Activated B cell treated with CpG ODN at 0.5 μM for 24 hours (primary cell): ENCODE results near the gene HINFP. TPM values are rescaled to one million over a fixed set of nuclear protein-coding genes. Genes with fewer than 3 reads are reported as not detected.
A peak's percentile ranks its signal among the peaks of the same experiment; 100 is the strongest.

ENCODE experiments used
- ATAC-seq: fragments of 200-7000 bp; cut with Tn5 transposase; one replicate; pipeline ENCODE4 v1.10.0; 2021; ENCODE audit warnings: low read depth, mild to moderate bottlenecking, moderate library complexity
- CTCF ChIA-PET: fragments of 350-600 bp; sonication (Branson Sonifier 250); formaldehyde crosslinking; loops from one replicate; lab custom pipeline; 2021; ENCODE audit warnings: antibody characterized with exemption; lab: Charles Lee
- POLR2A ChIA-PET: fragments of 350-600 bp; sonication (Branson Sonifier 250); formaldehyde crosslinking; loops from one replicate; lab custom pipeline; 2021; ENCODE audit warnings: antibody characterized with exemption; lab: Charles Lee
- DNase-seq: peaks from one replicate; pipeline ENCODE4 v3.0.0; 2022
- H3K27ac Mint-ChIP-seq: one replicate; pipeline ENCODE4 v1.8.0; 2020; ENCODE audit warnings: mixed read lengths
- H3K27me3 Mint-ChIP-seq: one replicate; pipeline ENCODE4 v1.8.0; 2021; ENCODE audit warnings: mixed read lengths
- H3K36me3 Mint-ChIP-seq: one replicate; pipeline ENCODE4 v1.8.0; 2021; ENCODE audit warnings: low read depth, mixed read lengths
- H3K4me1 Mint-ChIP-seq: one replicate; pipeline ENCODE4 v1.8.0; 2021; ENCODE audit warnings: mixed read lengths
- H3K4me3 Mint-ChIP-seq: one replicate; pipeline ENCODE4 v1.8.0; 2020; ENCODE audit warnings: mild to moderate bottlenecking, mixed read lengths
- H3K9me3 Mint-ChIP-seq: one replicate; pipeline ENCODE4 v1.8.0; 2020; ENCODE audit warnings: mixed read lengths
- intact Hi-C: fragments of 100-400 bp; cut with micrococcal nuclease; formaldehyde crosslinking; loops from one replicate; pipeline ENCODE4 v1.15.1; 2024
- total RNA-seq: library from RNA; stranded (reverse); gene quantifications from 2 replicates; pipeline ENCODE4 v1.2.3, GENCODE V29; 2022
- TF ChIP-seq, protein P1 (sequence below): fragments of 200-600 bp; IDR thresholded peaks from one replicate; pipeline ENCODE4 v1.8.0; 2022; ENCODE audit warnings: antibody characterized with exemption, mild to moderate bottlenecking

HINFP gene
- total RNA-seq, 1 donor from 2014 or later: 62.6 TPM

DNA sequence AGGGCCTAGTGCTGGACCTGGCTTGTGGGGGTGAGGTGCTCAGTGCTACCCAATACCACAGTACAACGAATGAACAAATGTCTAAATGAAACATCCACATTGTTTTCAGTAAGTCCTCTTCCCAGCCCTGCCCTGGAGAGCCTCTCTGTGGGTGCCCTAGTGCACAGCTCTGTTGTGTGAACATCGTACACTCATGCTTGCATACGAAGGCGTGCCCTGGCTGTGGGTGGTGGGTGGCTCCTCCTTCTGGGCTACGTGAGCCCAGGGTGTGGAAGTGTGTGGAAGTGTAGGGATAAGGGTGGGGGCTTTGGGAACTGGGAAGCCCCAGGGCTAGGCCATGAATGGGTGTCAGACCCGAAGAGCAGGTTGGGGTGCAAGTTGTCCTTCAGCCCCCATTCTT is 46.6 kb downstream of the HINFP start:
- ATAC-seq (no peak), DNase-seq (no peak)
- intact Hi-C loops: loop anchor here (1.0 to 2.0 kb wide), 4 partner anchors 17 to 155 kb away; partner anchors contain the start of gene NHERF4
- Mint-ChIP-seq H3K4me3 (peak overlapping the region; percentile 86), H3K27ac (no peak overlapping the region), H3K27me3 (no peaks in the 10 kb centered on the region), H3K9me3 (no peaks in the 10 kb centered on the region), H3K36me3 (no peaks in the 10 kb centered on the region), H3K4me1 (peaks cover 5% of the 10 kb centered on the region)
- CTCF ChIA-PET: interaction anchor here (1.1 kb wide), 1 partner anchor 32 kb away, joined by 3 read pairs; no protein-coding TSS in a partner anchor
- TF ChIP-seq, protein P1, sequence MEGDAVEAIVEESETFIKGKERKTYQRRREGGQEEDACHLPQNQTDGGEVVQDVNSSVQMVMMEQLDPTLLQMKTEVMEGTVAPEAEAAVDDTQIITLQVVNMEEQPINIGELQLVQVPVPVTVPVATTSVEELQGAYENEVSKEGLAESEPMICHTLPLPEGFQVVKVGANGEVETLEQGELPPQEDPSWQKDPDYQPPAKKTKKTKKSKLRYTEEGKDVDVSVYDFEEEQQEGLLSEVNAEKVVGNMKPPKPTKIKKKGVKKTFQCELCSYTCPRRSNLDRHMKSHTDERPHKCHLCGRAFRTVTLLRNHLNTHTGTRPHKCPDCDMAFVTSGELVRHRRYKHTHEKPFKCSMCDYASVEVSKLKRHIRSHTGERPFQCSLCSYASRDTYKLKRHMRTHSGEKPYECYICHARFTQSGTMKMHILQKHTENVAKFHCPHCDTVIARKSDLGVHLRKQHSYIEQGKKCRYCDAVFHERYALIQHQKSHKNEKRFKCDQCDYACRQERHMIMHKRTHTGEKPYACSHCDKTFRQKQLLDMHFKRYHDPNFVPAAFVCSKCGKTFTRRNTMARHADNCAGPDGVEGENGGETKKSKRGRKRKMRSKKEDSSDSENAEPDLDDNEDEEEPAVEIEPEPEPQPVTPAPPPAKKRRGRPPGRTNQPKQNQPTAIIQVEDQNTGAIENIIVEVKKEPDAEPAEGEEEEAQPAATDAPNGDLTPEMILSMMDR: no peak
- POLR2A ChIA-PET: no interaction called here

DNA sequence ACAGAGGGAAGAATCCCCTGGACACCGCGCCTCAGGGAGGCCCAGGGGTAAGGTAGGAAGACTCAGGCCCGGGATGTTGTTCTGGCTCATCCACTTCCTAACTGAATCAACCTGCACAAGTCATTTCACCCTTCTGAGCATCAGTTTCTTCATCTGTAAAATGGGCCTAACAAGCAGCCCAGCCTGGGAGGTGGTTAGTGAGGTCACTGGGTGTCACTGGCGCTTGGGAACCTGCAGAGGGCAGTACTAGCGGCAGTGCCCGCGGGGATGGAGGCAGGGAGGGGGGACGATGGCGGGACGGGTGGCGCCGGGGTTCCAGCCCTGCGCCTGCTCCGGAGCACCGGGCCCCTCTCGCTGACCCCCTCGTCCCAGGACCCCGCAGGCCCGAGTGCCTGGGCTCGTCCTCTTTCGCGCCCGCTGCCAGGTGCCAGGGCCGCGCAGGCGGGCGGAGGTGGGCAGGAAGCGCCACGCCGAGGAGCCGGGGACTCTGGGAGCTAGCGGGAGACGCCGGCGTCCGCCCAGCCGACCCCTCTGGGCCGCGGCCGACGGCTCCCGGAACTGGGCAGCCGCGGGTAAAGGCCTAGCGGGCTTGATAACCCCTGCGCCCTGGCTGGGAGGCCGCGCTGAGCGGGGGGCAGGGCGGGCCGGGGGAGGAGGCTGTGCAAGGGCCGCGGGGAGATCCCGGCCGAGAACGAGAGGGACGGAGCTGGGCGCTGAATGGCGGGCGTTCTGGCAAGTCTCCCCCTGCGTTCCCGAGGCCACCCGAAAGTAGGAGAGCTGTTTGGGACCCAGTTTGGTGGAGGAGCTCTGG is 47.3 kb downstream of the HINFP start, which contains the start of gene NLRX1:
TSS of gene NLRX1 (plus strand) at position 255 of the 811 bp plus-strand sequence. CDS start 2,679 bp downstream, outside the sequence.
- H3K9me3 Mint-ChIP-seq: no peaks in the 10 kb centered on the region
- no peaks in the 10 kb centered on the region for H3K27me3 Mint-ChIP-seq
- H3K4me1 Mint-ChIP-seq: peaks cover 5% of the 10 kb centered on the region
- H3K36me3 Mint-ChIP-seq: no peaks in the 10 kb centered on the region
- POLR2A ChIA-PET: interaction anchor here (0.5 to 1.6 kb wide), 15 partner anchors 8 to 166 kb away, joined by 3 to 12 read pairs (median 5); partner anchors contain the start of genes C2CD2L, CBL, HINFP and RNF26
- intact Hi-C loops: loop anchor here (1.0 to 2.0 kb wide), 6 partner anchors 16 to 155 kb away; partner anchors contain the start of genes HINFP and NHERF4
- H3K4me3 Mint-ChIP-seq: peak within 1 kb of the TSS; percentile 86
- CTCF ChIA-PET: interaction anchor here (0.6 to 1.5 kb wide), 12 partner anchors 14 to 155 kb away, joined by 3 to 23 read pairs (median 4); partner anchors contain the start of genes CBL, HINFP and VPS11
- DNase-seq (peak; percentile 74), ATAC-seq (peak; percentile 97)
- TF ChIP-seq, protein P1: peak; percentile 69
- H3K27ac Mint-ChIP-seq: peak within 1 kb of the TSS; percentile 50

DNA sequence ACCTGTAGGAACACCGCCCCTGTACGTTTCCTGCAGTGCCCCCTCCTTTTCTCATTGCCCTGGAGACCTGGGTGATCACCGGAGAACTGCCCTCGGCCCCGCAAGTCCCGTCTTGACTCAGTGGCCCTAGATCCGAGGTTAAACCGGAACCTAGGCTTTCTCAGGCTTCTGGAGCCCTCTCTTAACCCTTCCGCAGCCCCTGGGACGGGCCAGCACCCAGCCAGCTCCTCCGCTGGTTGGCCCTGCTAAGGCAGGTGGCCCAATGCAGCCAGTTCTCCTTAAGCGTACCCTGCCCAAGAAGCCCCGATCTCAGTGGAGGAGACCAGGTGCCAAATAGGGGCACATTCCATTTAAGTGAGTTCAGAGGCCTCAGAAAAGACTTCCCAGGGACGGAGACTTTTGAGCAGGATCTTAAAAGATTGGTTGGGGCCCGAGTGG is 47.9 kb downstream of the HINFP start:
- Mint-ChIP-seq H3K9me3 (no peaks in the 10 kb centered on the region), H3K4me3 (peak overlapping the region; percentile 86), H3K27me3 (no peaks in the 10 kb centered on the region), H3K27ac (peak overlapping the region; percentile 50), H3K4me1 (peaks cover 5% of the 10 kb centered on the region), H3K36me3 (peaks cover 2% of the 10 kb centered on the region)
- intact Hi-C loops: loop anchor here (1.0 to 2.0 kb wide), 3 partner anchors 16 to 75 kb away; partner anchors contain the start of genes HINFP and NHERF4
- CTCF ChIA-PET: interaction anchor here (0.6 to 1.5 kb wide), 11 partner anchors 15 to 154 kb away, joined by 3 to 23 read pairs (median 4); partner anchors contain the start of genes CBL, HINFP and VPS11
- TF ChIP-seq, protein P1: no peak
- ATAC-seq (peak; percentile 36), DNase-seq (no peak)
- POLR2A ChIA-PET: interaction anchor here (0.5 to 1.6 kb wide), 16 partner anchors 9 to 165 kb away, joined by 3 to 12 read pairs (median 4); partner anchors contain the start of genes C2CD2L, CBL, HINFP and RNF26

DNA sequence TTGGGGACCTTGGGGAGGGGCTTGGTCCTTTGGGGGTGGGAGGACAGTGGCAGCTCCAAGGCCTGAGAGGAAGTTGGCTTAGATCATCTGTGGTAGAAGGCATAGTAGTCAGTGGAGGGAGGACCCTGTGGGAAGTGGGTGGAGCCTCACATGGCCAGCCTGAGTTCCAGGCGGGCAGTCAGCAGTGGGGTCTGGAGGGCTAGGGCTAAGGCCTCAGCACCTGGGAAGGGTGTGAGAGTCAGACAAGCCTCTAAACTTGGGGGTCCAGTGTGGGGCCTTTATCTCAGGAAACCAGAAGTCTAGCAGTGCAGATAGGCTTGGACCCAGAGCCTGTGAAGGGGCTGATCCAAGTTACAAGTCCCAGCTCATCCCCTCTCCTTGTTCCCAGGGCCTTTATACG is 51.1 kb downstream of the HINFP start:
- Mint-ChIP-seq H3K4me1 (peaks cover 5% of the 10 kb centered on the region), H3K4me3 (no peak overlapping the region), H3K27ac (no peak overlapping the region), H3K27me3 (no peaks in the 10 kb centered on the region), H3K36me3 (peaks cover 5% of the 10 kb centered on the region), H3K9me3 (no peaks in the 10 kb centered on the region)
- intact Hi-C loops: no loop called here
- POLR2A ChIA-PET: no interaction called here
- no peak for ATAC-seq
- CTCF ChIA-PET: interaction anchor here (1.0 kb wide), 1 partner anchor 24 kb away, joined by 3 read pairs; no protein-coding TSS in a partner anchor
- DNase-seq: no peak
- TF ChIP-seq, protein P1: no peak

DNA sequence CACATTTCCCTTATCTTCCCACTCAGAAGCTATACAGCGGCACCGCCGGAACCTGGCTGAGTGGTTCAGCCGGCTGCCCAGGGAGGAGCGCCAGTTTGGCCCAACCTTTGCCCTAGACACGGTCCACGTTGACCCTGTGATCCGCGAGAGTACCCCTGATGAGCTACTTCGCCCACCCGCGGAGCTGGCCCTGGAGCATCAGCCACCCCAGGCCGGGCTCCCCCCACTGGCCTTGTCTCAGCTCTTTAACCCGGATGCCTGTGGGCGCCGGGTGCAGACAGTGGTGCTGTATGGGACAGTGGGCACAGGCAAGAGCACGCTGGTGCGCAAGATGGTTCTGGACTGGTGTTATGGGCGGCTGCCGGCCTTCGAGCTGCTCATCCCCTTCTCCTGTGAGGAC is 52.1 kb downstream of the HINFP start:
- no peak overlapping the region for H3K27ac Mint-ChIP-seq
- H3K9me3 Mint-ChIP-seq: no peaks in the 10 kb centered on the region
- TF ChIP-seq, protein P1: no peak
- no peak overlapping the region for H3K4me3 Mint-ChIP-seq
- H3K4me1 Mint-ChIP-seq: peaks cover 5% of the 10 kb centered on the region
- H3K27me3 Mint-ChIP-seq: no peaks in the 10 kb centered on the region
- DNase-seq: no peak
- intact Hi-C loops: no loop called here
- peaks cover 5% of the 10 kb centered on the region for H3K36me3 Mint-ChIP-seq
- no peak for ATAC-seq
- ChIA-PET CTCF (no interaction called here), POLR2A (no interaction called here)
